KBM-7 (cell line): ENCODE measurements around the gene NDUFS3.

Source experiments
- DNase-seq: peaks from one replicate; pipeline ENCODE4 v3.0.0-alpha.2; 2015
- in situ Hi-C: fragments of 300-500 bp; cut with MboI; formaldehyde crosslinking; loops from 2 replicates; pipeline ENCODE4 v1.14.3; 2020; ENCODE audit warnings: low sequenced_read_pairs, low pct_unique_long_range_greater_than_20kb, mixed read lengths

The NDUFS3 gene

GRCh38 chr11:47615249-47615648 lies 36.4 kb downstream of the NDUFS3 start:
- in situ Hi-C loops: loop anchor here (10.0 kb wide), 1 partner anchor 60 kb away; the partner anchor contains the start of gene CELF1
- no peak for DNase-seq

DNA sequence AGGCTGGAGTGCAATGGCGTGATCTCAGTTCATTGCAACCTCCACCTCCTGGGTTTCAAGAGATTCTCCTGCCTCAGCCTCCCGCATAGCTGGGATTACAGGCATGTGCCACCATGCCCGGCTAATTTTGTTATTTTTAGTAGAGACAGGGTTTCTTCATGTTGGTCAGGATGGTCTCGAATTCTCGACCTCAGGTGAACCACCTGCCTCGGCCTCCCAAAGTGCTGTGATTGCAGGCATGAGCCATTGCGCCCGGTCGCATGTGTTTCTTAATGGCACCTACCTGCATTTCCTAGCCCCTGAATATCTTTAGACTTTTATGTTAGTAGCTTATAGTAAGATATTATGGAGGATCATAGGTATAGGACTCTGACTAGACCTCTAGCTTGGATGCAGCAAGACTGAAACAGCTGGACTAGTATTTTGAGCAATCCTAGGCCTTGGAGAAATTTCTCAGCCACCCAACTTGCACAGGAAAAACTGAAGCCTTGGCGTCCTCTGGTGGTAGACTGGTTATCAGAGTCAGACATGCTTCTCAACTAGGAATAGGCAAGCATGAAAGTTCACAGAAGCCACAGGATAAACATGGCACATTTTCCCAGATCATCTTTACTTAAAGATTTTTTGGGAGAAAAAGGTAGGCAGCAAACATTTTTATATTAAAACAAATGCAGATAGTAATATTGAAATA lies 38.0 kb downstream of the NDUFS3 start:
- DNase-seq: peak; percentile 85
- in situ Hi-C loops: loop anchor here (10.0 kb wide), 1 partner anchor 62 kb away; the partner anchor contains the start of gene CELF1

- no peak for DNase-seq
- in situ Hi-C loops: loop anchor here (10.0 kb wide), 1 partner anchor 63 kb away; the partner anchor contains the start of gene CELF1
Observed at GRCh38 chr11:47617417-47617809, 38.5 kb downstream of the NDUFS3 start.

DNA sequence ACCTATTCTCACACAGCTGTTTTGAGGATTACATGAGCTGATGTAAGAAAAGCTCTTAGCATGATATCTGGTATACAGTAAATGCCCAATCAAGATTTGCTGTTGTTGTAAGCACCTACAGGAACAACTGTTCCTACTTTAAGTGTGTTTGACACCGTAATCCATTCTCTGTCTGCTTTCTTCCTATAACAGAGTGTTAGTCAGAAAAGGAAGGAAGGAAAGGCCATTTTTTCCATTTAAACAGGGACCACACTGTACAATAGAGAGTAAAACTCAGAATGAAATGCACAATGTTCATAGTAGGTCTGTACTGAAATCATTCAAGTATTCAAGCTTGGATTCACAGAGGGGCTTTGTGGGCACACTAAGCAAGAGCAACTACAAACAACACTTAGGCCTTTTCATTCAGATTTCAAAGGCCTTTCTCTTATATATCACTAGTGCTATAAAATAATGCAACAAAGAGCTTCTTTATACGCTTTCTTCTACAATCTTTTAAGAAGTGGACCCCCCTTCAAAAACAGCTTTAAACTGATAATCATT lies 42.0 kb downstream of the NDUFS3 start:
- in situ Hi-C loops: no loop called here
- DNase-seq: no peak

DNA sequence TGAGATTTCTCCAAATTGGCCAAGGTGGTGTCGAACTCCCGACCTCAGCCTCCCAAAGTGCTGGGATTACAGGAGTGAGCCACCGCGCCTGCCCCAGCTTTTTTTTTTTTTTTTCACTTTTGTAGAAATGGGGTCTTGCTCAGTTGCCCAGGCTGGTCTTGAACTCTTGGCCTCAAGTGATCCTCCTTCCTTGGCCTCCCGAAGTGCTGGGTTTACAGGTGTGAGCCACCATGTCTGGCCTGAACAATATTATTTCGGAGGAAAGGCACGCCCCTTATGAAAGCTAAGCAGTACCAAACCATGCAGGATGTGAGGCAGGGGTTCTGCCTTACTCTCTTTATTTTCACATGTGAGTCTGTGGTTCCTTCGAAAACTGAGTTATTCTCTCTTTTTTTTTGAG lies 47.4 kb downstream of the NDUFS3 start:
- no peak for DNase-seq
- in situ Hi-C loops: loop anchor here (25.0 kb wide), 1 partner anchor 211 kb away; the partner anchor contains the start of gene NUP160

GRCh38 chr11:47628026-47628425 lies 49.2 kb downstream of the NDUFS3 start:
- in situ Hi-C loops: loop anchor here (25.0 kb wide), 1 partner anchor 209 kb away; the partner anchor contains the start of gene NUP160
- no peak for DNase-seq

GRCh38 chr11:47631473-47631872 lies 52.6 kb downstream of the NDUFS3 start:
- in situ Hi-C loops: loop anchor here (25.0 kb wide), 1 partner anchor 206 kb away; the partner anchor contains the start of gene NUP160

More at GRCh38 chr11:47631473-47631872, 52.6 kb downstream of the NDUFS3 start:
- DNase-seq: no peak
